Activated naive CD4-positive, alpha-beta T cell treated with anti-CD3 and anti-CD28 coated beads, Interleukin-2, amount 50 U/mL, for 16 hours (primary cell): ENCODE results near the gene OCA2.
A peak's percentile ranks its signal among the peaks of the same experiment; 100 is the strongest.
"Not testable (repeated sequence)": the region's sequence is repeated elsewhere in the genome, so short reads cannot be mapped to it uniquely, and the experiment has no call there.

Source experiments
- DNase-seq: peaks from one replicate; pipeline ENCODE4 v3.0.0-alpha.2; 2020

Gene OCA2

DNA sequence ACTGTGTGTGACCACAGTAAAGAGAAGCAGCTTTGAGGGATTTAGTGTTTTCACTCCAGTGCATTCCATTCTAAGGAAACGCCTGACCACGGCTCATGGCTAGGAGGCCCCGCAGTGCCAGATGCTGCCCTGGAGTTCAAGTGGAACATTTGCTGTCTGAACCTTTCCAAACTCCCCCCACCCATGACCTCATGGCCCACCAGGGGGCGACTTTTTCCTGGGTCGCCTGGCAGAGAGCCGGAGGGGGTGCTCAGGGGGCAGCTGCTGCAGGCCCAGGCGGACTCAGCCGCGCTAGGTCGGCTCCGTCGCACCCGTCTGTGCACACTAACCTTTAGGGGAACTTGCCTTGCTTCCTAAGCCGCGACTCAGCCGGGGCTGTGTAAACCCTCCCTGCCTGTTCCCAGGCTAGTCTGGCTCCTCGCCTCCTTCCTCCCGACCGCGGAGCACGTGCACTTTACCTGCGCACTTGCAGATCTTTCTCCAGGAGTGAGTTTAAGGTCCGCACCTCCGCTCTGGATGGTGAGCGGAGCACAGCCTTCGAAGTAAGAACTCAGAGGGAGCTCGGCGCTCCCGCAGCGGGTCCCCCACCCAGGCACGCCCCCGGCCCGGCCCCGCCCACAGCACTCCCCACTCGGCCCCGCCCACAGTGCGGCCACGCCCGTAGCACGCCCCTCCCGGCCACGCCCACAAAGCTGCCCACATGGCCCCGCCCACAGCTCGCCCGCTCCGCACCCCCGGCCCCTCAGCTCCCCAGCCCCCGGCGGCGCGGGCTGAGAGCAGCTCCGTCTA lies at the start of gene OCA2:
Gene OCA2 (minus strand): TSS at position 550 of the 789 bp plus-strand sequence. CDS start 17,441 bp downstream, outside the sequence.
- DNase-seq: peak; percentile 61

DNA sequence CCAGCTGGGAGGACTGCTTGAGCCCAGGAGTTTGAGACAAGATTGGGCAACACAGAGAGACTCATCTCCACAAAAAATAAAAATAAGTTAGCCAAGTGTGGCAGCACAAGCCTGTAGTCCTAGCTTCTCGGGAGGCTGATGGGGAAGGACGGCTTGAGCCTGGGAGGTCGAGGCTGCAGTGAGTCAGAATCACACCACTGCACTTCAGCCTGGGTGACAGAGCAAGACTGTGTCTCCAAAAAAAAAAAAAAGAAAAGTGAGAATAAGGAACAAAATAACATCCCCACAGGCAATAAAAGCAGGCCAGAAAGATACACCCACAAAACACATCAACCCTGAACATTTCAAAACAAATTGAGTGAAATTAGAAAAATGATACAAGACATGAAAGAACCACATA lies 48.7 kb upstream of the OCA2 start:
- DNase-seq: no peak

DNA sequence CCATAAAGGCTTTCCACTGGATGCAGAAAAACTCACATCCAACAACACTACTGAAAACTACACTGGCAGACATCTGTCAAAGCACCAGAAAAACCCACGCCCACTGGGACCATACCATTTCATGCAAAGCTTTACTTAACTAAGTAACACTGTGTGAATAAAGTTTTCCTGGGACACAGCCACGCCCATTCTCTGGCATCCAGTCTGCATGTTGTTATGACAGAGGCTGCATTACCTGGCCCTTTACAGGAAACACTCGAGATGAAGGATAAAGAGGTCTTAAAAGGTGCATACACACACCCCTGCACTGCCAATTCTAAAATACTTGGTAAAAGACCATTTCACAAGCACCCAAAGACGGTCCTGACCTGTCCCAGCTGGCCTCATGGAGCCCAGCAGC lies 46.3 kb upstream of the OCA2 start:
- not testable (repeated sequence) for DNase-seq

DNA sequence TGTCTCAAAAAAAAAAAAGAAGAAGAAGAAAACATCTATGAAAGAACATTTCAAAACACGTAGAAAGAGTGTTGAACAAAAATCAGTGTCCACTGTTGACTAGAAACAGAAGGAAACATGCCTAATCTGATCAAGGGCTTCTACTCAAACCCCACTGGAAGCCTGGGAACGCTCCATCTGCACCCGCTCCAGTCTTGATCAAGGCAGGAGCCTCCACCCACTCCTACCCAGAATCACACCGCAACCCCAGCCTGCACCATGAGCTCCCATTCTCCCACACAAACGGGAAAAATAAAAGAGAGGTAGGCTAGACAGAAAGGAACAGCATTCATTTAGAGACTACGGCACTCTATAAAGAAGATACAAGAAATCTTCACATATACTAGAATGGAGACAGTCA lies 40.9 kb upstream of the OCA2 start:
- DNase-seq: no peak

DNA sequence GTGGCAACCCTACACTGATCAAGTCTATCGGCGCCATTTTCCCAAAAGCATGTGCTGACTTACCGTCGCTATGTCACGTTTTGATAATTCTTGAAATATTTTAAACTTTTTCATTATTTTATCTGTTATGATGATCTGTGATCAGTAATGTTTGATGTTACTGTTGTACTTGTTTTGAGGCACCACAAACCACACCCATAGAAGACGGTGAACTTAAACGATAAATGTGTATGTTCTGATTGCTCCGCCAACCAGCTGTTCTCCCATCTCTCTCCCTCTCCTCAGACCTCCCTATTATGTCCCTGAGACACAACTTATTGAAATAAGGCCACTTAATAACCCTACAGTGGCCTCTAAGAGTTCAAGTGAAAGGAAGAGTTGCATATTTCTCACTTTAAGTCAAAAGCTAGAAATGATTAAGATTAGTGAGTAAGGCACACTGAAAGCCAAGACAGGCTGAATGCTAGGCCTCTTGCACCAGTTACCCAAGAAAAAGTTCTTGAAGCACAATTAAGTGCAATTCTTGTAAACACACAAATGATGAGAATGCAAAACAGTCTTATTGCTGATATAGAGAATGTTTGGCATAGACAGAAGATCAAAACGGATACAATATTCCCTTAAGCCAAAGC lies 38.4 kb upstream of the OCA2 start:
- DNase-seq: not testable (repeated sequence)

DNA sequence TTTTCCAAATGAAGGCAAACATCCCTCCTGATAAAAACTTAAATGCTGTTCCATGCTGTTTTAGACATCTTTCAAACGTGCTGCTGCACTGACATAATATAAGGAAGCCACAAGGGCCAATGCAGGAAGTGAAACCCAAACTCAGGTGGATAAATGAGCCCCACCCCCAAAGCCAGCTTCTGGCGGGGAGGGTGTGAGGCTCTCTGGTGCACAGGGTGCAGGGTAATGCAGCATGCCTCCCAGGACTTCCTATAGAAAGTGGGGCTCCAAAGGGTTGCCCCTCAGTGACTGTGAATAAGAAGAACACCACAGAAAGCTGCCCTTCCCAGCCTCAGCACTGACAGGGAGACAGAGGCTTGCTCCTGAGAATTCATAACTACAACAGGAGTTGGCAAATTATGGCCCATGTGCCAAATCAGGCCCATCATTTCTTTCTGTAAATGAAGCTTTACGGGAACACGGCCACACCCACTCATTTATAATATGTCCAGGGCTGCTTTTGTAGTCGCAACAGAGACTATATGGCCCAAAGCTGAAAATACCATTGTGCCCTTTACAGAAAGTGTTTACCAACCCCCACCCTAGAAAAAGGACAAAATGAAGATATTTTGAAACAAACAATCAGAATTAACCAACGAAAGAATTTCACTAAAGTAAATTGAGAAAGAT lies 37.3 kb upstream of the OCA2 start:
- DNase-seq: not testable (repeated sequence)

DNA sequence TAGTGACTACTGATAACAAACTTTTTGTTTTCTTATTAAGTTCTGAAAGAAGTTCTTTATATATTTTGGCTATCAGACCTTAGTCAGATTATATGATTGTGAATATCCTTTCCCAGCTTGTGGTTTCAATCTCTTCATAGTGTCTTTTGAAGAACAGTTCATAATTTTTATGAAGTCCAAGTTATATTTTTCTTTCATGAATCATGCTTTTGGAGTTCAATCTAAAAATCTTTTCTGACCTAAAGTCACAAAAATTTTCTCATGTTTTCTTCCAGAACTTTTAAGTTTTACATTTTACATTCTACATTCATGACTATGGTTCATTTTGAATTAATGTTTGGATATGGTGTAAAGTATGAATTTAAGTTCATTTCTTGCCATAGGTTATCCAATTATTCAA lies 34.2 kb upstream of the OCA2 start:
- no peak for DNase-seq

DNA sequence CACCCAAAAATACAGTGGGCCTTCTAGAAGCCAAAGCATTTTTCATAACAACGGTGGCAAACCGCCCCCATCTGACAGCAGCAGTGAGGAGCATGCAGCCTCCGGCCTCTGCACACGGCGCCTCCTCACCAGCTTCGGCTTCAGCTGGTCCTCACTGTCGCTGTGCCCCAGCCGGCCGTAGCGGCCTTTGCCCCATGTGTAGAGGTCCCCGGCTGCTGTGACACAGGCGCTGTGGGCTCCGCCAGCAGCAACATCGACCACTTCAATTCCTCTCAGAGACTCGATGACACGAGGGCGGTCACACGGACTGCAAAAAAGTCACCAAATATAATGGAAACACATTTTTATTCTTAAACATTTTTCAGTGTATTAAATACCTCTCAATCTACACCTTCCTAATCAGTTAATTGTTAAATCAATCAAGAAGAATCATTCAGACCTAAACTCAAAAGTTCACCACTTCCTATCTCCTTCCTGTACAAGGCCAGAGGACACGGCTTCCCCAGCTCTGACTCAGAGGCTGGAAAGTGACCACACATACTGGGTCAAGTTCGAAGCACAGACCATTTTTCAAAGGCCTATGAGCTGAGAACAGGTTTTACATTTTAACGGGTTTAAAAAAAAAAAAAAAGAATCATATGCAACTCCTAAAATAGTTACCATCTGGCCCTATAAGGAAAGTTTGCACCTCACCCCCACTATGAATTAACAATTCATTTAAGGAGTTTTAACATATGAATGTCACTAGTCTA lies 33.6 kb upstream of the OCA2 start:
- no peak for DNase-seq

DNA sequence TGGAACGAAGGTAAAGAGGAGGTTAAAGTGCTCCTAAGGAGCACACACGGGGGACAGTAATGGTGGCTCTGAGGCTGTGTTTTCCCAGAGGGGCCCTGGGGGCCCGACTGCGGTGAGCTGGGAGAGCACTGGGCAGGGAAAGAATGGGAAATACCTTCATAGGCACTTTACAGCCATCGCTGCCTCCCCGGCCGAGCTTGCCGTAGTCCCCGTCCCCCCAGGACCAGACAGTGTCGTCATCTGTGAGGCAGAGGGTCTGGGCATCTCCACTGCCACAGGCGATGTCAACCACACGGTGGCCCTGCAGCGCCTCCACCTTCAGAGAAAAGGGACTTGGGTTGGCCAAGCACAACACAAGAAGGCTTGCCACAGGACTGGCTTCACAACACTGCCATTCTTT lies 32.8 kb upstream of the OCA2 start:
- no peak for DNase-seq

DNA sequence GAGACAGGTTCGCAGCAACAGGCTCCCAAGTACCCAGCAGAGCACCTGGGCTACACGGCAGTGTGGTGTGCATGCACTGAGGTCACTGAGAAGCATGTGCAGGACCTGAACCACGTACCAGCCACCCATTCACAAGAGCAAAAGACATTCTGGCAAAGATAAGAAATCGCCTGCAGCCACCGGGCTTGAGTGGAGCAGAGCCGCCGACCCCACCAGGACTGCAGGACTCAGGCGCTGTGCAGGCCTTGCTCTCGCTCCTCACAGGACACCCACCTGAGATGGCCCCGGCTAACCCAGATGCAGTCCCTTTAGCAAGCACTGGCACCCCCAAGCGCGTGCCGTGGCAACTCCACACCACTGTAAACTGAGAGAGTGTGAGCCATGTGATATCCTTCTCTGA lies 32.3 kb upstream of the OCA2 start:
- no peak for DNase-seq

DNA sequence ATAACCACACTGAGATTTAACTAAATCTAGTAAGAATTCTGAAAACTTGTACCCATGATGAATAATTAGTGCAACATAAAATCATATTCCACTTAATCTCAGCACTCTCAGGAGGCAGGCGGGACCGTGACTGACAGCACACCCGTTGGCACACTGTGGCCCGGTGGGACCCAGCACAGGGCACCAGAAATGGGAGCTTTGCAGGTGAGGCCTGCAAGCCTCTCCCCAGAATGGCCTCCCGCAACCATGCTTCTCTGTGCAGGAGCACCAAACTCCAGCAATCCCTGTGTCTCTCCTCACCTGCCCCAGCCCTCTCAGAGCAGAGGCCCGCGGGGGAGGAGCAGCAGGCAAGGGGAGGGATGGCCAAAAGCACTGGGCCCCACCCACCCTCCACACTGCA lies 31.5 kb upstream of the OCA2 start:
- DNase-seq: no peak

DNA sequence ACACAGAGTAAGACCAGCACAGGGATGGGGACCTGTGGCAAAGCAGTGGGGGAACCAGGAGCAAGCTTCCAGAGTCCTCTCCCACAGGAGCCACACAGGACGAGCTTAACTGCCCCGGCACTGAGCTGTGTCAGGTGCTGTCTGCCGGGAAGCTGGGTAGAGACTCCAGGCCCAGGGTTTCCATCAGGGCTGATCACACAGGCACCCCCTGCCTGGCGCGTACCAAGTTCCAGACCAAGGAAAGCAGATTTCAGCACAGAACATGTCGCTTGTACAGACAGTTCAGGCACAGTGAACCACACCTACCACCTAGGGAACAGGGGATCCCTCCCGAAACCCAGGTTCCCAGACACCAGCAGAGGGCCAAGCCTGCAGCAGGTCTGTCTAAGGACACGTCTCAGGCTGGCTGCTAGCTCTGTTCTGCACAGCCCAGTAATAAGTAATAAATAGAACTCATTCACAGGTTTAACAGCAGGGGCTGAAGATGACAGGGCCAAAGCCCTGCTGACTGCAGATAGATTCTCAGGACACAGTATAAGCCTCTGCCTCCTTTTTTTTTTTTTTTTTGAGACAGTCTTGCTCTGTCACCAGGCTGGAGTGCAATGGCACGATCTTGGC lies 30.2 kb upstream of the OCA2 start:
- DNase-seq: no peak

DNA sequence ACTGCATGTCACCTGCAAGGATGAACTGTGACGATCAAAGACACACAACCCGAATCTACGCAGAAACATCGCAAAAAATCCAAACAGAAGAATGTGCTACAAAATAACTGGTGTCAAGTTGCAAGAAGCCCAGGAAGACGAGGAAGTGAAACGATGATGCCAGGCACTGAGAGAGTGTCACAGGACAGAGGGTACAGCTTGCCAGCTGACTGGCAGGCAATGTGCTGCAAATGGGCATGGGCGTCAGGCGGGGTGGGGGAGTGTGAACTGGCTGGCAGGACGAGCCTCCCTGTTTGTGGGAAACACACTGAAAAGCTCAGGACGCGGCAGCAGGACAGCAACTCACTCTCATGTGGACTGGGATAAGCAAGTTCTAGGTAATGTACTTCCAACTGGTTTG lies 28.9 kb upstream of the OCA2 start:
- no peak for DNase-seq

DNA sequence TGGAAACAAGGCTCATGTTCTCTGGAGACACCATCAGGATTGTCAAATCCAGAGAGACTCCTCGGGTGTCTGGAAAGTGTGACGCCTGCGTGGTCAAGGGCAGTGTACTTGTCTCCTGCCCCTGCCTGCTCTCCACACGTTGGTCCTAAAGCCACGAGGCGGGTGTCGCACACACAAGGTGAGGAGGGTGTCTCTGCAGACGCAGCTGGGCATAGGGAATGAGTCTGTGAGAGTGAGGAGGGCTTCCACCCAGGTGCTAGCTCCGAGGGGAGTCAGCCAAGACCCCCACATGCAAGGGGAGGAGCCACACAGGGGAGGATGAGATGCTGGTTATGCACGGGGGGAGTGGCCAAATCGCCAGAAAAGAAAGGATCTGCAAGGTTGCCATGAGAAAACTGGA lies 27.9 kb upstream of the OCA2 start:
- DNase-seq: no peak

DNA sequence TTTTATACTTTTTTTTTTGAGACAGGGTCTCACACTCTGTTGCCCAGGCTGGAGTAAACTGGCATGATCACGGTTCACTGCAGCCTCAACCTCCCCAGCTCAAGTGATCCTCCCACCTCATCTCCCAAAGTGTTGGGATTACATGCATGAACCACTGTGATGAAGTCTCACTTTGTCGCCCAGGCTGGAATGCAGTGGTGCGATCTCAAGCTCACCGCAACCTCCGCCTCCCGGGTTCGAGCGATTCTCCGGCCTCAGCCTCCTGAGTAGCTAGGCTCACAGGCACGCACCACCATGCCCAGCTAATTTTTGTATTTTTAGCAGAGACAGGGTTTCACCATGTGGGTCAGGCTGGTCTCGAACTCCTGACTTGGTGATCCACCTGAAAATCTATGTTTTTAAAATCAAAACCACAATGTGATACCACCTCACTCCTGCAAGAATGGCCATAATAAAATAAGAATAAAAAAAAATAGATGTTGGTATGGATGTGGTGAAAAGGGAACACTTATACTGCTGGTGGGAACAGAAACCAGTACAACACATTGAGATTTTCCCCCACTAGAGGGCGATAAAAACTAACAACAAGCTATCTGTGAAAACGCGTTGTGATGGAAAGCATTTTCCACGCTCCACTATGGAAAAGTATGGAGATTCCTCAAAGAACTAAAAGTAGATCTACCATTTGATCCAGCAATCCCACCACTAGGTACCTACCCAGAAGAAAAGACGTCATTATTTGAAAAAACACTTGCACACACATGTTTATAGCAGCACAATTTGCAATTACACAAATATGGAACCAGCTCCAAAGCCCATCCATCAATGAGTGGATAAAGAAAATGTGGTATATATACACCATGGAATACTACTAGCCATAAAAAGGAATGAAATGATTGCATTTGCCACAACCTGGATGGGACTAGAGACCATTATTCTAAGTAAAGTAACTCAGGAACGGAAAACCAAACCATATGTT lies 26.8 kb upstream of the OCA2 start:
- no peak for DNase-seq

DNA sequence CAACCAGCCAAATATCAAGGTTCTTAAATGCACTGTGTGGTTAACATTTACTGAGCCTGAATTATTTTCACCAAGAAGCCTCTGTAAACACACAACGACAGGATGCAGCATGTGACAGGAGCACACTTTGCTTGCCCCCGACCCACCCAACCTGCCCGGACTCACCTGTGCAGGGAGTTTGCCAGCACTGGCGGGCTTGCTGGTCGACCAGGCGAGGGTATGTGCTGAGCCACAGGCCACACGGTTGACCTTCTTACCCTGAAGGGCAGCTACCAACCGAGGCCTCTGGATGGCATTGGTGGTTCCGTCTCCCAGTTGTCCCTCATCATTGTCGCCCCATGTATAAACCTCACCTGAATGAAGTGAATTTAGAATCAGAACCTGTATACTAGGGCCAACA lies 25.7 kb upstream of the OCA2 start:
- DNase-seq: no peak

DNA sequence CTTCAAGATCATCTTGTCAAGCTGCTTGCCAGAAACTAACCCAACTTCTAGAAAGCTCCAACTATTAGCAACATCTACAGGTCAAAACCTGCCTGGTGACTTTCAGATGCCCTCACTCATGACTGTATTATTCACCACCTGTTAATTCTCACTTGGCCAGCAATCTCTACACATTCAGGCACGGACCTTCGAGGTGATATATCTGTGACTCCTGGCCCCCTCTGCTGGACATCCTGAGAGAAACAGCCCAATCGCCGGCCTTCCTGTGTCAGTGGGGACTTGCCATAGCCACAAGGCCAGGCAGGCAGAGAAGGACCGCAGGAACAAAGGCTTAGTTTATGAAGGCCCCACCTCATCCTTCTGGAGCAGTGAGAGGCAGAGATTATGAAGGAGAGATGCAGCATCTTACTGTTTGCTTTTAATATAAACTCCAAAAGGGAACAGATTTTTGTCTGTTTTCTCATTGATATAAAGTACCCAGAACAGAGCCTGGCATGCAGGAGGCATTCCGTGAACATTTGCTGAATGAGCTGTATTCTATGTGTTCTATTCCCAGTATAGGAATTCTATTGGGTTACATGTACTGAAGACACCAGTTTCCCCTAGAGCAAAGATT lies 24.4 kb upstream of the OCA2 start:
- DNase-seq: peak; percentile 29

DNA sequence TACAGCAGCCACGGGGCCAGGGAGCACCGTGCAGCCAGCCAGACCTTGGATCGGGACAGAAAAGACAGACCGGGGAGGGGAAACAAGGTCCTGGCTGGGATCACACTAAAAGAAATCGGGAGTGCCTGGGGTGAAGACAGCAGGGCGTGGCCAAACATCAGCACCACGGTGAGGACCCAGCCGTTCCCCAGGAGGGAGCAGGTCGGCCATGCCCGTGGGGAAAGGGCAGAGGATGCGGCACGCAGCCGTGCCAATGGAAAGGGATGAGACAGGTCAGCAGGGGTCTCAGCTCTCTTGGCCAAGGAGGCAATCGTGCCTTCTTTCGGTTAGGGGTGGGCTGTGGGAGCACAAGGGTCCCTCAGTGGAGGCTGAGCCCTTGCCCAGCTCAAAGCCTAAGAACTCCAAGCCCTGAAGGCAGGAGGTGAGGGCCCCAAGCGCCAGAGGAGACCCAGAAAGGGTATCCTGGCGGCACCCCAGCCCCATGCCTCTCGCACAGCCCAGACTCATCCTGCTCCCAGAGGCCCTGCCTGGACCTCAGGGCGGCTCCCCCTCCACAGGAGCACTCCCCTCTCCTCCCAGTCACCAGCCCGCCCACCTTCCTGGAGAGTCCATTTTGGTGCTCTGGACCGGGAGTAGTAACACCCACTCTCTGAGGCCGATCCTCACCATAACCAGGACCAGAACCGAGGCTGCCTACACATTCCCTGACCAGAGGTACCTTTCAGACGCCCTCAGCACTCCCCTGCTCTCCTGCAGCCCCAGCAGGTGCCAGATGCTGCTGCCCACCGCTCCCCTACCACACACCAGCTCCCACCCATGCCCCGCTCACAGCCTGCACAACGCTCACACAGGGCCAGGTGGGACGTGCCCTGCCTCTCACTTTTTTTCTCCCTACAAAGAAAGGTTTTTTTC lies 23.2 kb upstream of the OCA2 start:
- DNase-seq: no peak

DNA sequence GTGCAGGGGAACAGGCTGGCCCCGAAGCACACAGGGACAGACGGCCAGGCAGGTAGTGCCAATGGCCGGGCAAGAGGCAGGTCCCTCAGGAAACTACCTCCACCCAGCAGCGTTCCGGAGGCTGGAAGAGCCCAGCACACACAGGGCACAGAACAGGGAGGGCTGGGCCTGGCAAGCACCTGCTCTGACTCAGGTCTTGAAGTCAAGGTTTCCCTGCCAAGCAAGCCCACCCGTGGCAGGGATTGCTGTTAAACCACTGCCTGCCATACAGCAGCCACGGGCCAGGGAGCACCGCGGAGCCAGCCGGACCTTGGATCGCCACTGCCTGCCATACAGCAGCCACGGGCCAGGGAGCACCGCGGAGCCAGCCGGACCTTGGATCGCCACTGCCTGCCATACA lies 22.5 kb upstream of the OCA2 start:
- not testable (repeated sequence) for DNase-seq

DNA sequence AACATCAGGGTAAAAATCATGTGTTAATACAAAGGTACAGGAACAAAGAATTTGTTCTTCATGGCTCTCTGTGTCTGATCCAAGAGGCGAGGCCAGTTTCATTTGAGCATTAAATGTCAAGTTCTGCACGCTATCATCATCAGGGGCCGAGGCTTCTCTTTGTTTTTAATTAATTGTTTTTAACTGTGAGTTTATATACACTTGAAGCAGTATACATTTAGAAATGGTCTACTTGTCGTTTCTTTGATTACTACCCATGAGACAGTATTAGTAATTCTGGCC lies 21.2 kb upstream of the OCA2 start:
- no peak for DNase-seq
